CD4-positive, alpha-beta T cell treated with Interleukin-4 for 1 hour (primary cell): Measurements from ENCODE around the gene KCNQ4.

Experiments
- DNase-seq, 2 donors: peaks; one replicate each; pipeline ENCODE4 v3.0.0-alpha.2; 2020 to 2022

Gene KCNQ4

GRCh38 chr1:40820911-40821693 lies 37.5 kb downstream of the KCNQ4 start:
- DNase-seq = no peak

GRCh38 chr1:40822890-40823289 lies 39.3 kb downstream of the KCNQ4 start:
- no peak for DNase-seq

GRCh38 chr1:40823345-40823744 lies 39.8 kb downstream of the KCNQ4 start:
- DNase-seq = no peak

GRCh38 chr1:40823983-40824382 lies 40.4 kb downstream of the KCNQ4 start:
- DNase-seq = no peak

- DNase-seq = no peak
Measured at GRCh38 chr1:40824591-40825434, 41.2 kb downstream of the KCNQ4 start.

- no peak for DNase-seq
Measured at GRCh38 chr1:40825435-40825788, 41.8 kb downstream of the KCNQ4 start.

GRCh38 chr1:40825996-40826395 lies 42.4 kb downstream of the KCNQ4 start:
- DNase-seq = no peak

GRCh38 chr1:40829631-40830245 lies 46.2 kb downstream of the KCNQ4 start:
- no peak for DNase-seq

GRCh38 chr1:40830419-40830943 lies 46.9 kb downstream of the KCNQ4 start:
- DNase-seq = no peak

GRCh38 chr1:40831001-40831732 lies 47.6 kb downstream of the KCNQ4 start:
- DNase-seq = no peak

GRCh38 chr1:40833979-40834378 lies 50.4 kb downstream of the KCNQ4 start:
- DNase-seq = no peak

- no peak for DNase-seq
Measured at GRCh38 chr1:40834968-40835545, 51.5 kb downstream of the KCNQ4 start.

- DNase-seq = no peak
Measured at GRCh38 chr1:40836283-40836682, 52.7 kb downstream of the KCNQ4 start.

GRCh38 chr1:40837601-40838000 lies 54.0 kb downstream of the KCNQ4 start:
- DNase-seq = no peak

GRCh38 chr1:40838045-40838979 lies 54.7 kb downstream of the KCNQ4 start:
- DNase-seq = no peak

GRCh38 chr1:40838980-40839942 lies 55.7 kb downstream of the KCNQ4 start:
- DNase-seq = no peak

GRCh38 chr1:40839943-40840335 lies 56.4 kb downstream of the KCNQ4 start:
- no peak for DNase-seq

GRCh38 chr1:40840526-40841323 lies 57.1 kb downstream of the KCNQ4 start:
- DNase-seq = no peak

- no peak for DNase-seq
Measured at GRCh38 chr1:40841602-40842001, 58.0 kb downstream of the KCNQ4 start.
